Endodermal cell (in vitro differentiated cells): ENCODE results near the gene WDR76. TPM values are rescaled to one million over a fixed set of nuclear protein-coding genes. Genes with fewer than 3 reads are reported as not detected.
"Not testable (repeated sequence)": the region's sequence is repeated elsewhere in the genome, so short reads cannot be mapped to it uniquely, and the experiment has no call there.

Experiments
- DNase-seq: peaks from one replicate; pipeline ENCODE4 v3.0.0-alpha.2; 2017
- H3K27ac ChIP-seq: 2 replicates; pipeline ENCODE4 v1.5.1; 2013; ENCODE audit warnings: mild to moderate bottlenecking, low read depth, low read length, moderate library complexity
- H3K27me3 ChIP-seq: 2 replicates; pipeline ENCODE4 v1.6.1; 2013; ENCODE audit warnings: mild to moderate bottlenecking, low read length, moderate library complexity; ENCODE audit not compliant: insufficient read depth, control insufficient read depth, poor library complexity, severe bottlenecking
- H3K36me3 ChIP-seq: 2 replicates; pipeline ENCODE4 v1.7.0; 2013; ENCODE audit warnings: mild to moderate bottlenecking, low read length, moderate library complexity; ENCODE audit not compliant: control insufficient read depth, insufficient read depth
- H3K4me1 ChIP-seq: one replicate; pipeline ENCODE4 v1.7.0; 2013; ENCODE audit warnings: low read length; ENCODE audit not compliant: control insufficient read depth, insufficient read depth
- H3K4me3 ChIP-seq: 2 replicates; pipeline ENCODE4 v1.5.1; 2013; ENCODE audit warnings: mild to moderate bottlenecking, low read length, moderate library complexity
- H3K9ac ChIP-seq: 2 replicates; pipeline ENCODE4 v1.6.1; 2013; ENCODE audit warnings: mild to moderate bottlenecking, low read length, moderate library complexity; ENCODE audit not compliant: poor library complexity, severe bottlenecking; ENCODE audit errors: extremely low read depth
- H3K9me3 ChIP-seq: 2 replicates; pipeline ENCODE4 v1.6.1; 2013; ENCODE audit warnings: mild to moderate bottlenecking, low read length, moderate library complexity; ENCODE audit not compliant: control insufficient read depth
- H3K27ac Mint-ChIP-seq: 2 replicates; pipeline ENCODE4 v1.8.0; 2020; ENCODE audit warnings: mixed read lengths
- H3K27me3 Mint-ChIP-seq: 2 replicates; pipeline ENCODE4 v1.8.0; 2021; ENCODE audit warnings: mild to moderate bottlenecking, mixed read lengths; ENCODE audit not compliant: insufficient read depth
- H3K36me3 Mint-ChIP-seq: 2 replicates; pipeline ENCODE4 v1.8.0; 2020; ENCODE audit warnings: low read depth, mixed read lengths
- H3K4me1 Mint-ChIP-seq: 2 replicates; pipeline ENCODE4 v1.8.0; 2020; ENCODE audit warnings: mixed read lengths
- H3K4me3 Mint-ChIP-seq: 2 replicates; pipeline ENCODE4 v1.8.0; 2020; ENCODE audit warnings: mild to moderate bottlenecking, moderate library complexity, mixed read lengths
- H3K9me3 Mint-ChIP-seq: 2 replicates; pipeline ENCODE4 v1.8.0; 2020; ENCODE audit warnings: mild to moderate bottlenecking, mixed read lengths
- CTCF ChIP-seq: fragments of 200-600 bp; sonication (generic); conservative IDR thresholded peaks from 2 replicates; pipeline ENCODE4 v1.5.0; 2021; ENCODE audit warnings: antibody characterized with exemption, mild to moderate bottlenecking
- WGBS, 2 experiments: methylation state at CpG; one replicate each; pipeline versions ENCODE4 v1.1.5 to v1.1.7; 2013; ENCODE audit warnings: missing lambda C conversion rate in 2 of 2, mixed read lengths in 1 of 2; ENCODE audit not compliant: insufficient coverage in 1 of 2, insufficient read length in 1 of 2; 5-methylcytosine and 5-hydroxymethylcytosine counted together
- total RNA-seq, 2 donors: library from RNA; stranded (reverse); fragmentation: NEBNext Ultra II Directional in 1 of 2; extraction: Animal tissue kit (Norgen Biotek cat#: 25700) in 1 of 2; gene quantifications; 2 replicates in 1 of 2; 3 replicates in 1 of 2; pipeline ENCODE4 v1.2.1, GENCODE V29; 2021

The WDR76 gene
- total RNA-seq, 2 donors from 2014 or later = 22.6 to 34.4 TPM

GRCh38 chr15:43854801-43855200 is 28.0 kb downstream of the WDR76 start:
- Histone ChIP-seq H3K27ac (no peak overlapping the region), H3K36me3 (peaks cover 32% of the 10 kb centered on the region), H3K9me3 (no peaks in the 10 kb centered on the region), H3K4me1 (no peaks in the 10 kb centered on the region), H3K27me3 (no peaks in the 10 kb centered on the region), H3K9ac (no peak overlapping the region), H3K4me3 (no peak overlapping the region)
- no peak overlapping the region for H3K4me3 Mint-ChIP-seq
- H3K27ac Mint-ChIP-seq = no peak overlapping the region
- no peak for DNase-seq
- no peaks in the 10 kb centered on the region for H3K27me3 Mint-ChIP-seq
- no peaks in the 10 kb centered on the region for H3K4me1 Mint-ChIP-seq
- 87 to 96% methylated on average over 5 to 6 of the region's 6 CpGs for WGBS, 2 experiments
- no peaks in the 10 kb centered on the region for H3K9me3 Mint-ChIP-seq
- no peak for TF ChIP-seq CTCF
- peaks cover 47% of the 10 kb centered on the region for H3K36me3 Mint-ChIP-seq

GRCh38 chr15:43859546-43859945 is 32.7 kb downstream of the WDR76 start:
- 97 to 100% methylated on average over 2 to 4 of the region's 4 CpGs for WGBS, 2 experiments
- no peak overlapping the region for H3K9ac ChIP-seq
- H3K36me3 Mint-ChIP-seq = peaks cover 23% of the 10 kb centered on the region
- DNase-seq = no peak
- no peaks in the 10 kb centered on the region for H3K4me1 ChIP-seq
- TF ChIP-seq CTCF = no peak
- H3K27ac ChIP-seq = no peak overlapping the region
- H3K27me3 Mint-ChIP-seq = no peaks in the 10 kb centered on the region
- no peak overlapping the region for H3K27ac Mint-ChIP-seq
- no peaks in the 10 kb centered on the region for H3K9me3 ChIP-seq
- no peaks in the 10 kb centered on the region for H3K27me3 ChIP-seq
- no peaks in the 10 kb centered on the region for H3K9me3 Mint-ChIP-seq
- no peaks in the 10 kb centered on the region for H3K4me1 Mint-ChIP-seq
- no peak overlapping the region for H3K4me3 Mint-ChIP-seq
- no peak overlapping the region for H3K4me3 ChIP-seq
- peaks cover 30% of the 10 kb centered on the region for H3K36me3 ChIP-seq

- not testable (repeated sequence) for H3K27me3 Mint-ChIP-seq, DNase-seq, H3K27ac Mint-ChIP-seq, H3K27me3 ChIP-seq, H3K4me3 Mint-ChIP-seq, H3K27ac ChIP-seq, H3K9me3 Mint-ChIP-seq, H3K4me3 ChIP-seq, H3K4me1 ChIP-seq, H3K9me3 ChIP-seq, H3K36me3 Mint-ChIP-seq, H3K9ac ChIP-seq, H3K4me1 Mint-ChIP-seq
- H3K36me3 ChIP-seq = peaks cover 17% of the 10 kb centered on the region
- 93 to 97% methylated on average over 6 to 10 of the region's 10 CpGs for WGBS, 2 experiments
Observed at GRCh38 chr15:43866636-43867035, 39.8 kb downstream of the WDR76 start.

- H3K4me3 Mint-ChIP-seq = no peak overlapping the region
- no peak for TF ChIP-seq CTCF
- WGBS, 2 experiments = 91 to 92% methylated on average over 4 to 5 of the region's 5 CpGs
- H3K9ac ChIP-seq = no peak overlapping the region
- H3K27ac Mint-ChIP-seq = no peak overlapping the region
- peaks cover 3% of the 10 kb centered on the region for H3K36me3 Mint-ChIP-seq
- H3K27ac ChIP-seq = no peak overlapping the region
- no peaks in the 10 kb centered on the region for H3K4me1 Mint-ChIP-seq
- no peaks in the 10 kb centered on the region for H3K27me3 ChIP-seq
- no peak overlapping the region for H3K4me3 ChIP-seq
- H3K36me3 ChIP-seq = peaks cover 22% of the 10 kb centered on the region
- no peaks in the 10 kb centered on the region for H3K9me3 ChIP-seq
- H3K9me3 Mint-ChIP-seq = no peaks in the 10 kb centered on the region
- H3K27me3 Mint-ChIP-seq = no peaks in the 10 kb centered on the region
- no peaks in the 10 kb centered on the region for H3K4me1 ChIP-seq
- DNase-seq = peak; percentile 45
Observed at GRCh38 chr15:43867096-43867495, 40.3 kb downstream of the WDR76 start.
